HepG2 (cell line): ENCODE measurements around the gene RPS10. TPM values are rescaled to one million over a fixed set of nuclear protein-coding genes. Genes with fewer than 3 reads are reported as not detected.
A peak's percentile ranks its signal among the peaks of the same experiment; 100 is the strongest.

Source experiments
- AKNA ChIP-seq: sonication (generic); formaldehyde crosslinking; IDR thresholded peaks from 2 replicates; pipeline ENCODE4 v1.4.0; 2020; ENCODE audit warnings: missing genetic modification reagents, borderline replicate concordance
- ATF4 ChIP-seq, 2 experiments: fragments of 450-650 bp in 1 of 2; sonication (generic) in 1 of 2; formaldehyde crosslinking; IDR thresholded peaks; 2 replicates each; pipeline versions ENCODE4 v1.5.0 to v1.8.0; 2020 to 2022; ENCODE audit warnings: mild to moderate bottlenecking in 1 of 2, missing genetic modification reagents in 1 of 2
- ATF7-NPFF ChIP-seq: sonication (generic); formaldehyde crosslinking; IDR thresholded peaks from 2 replicates; pipeline ENCODE4 v1.8.1; 2023; ENCODE audit warnings: mild to moderate bottlenecking, low read depth, missing genetic modification reagents, moderate library complexity
- BRD4 ChIP-seq: sonication (generic); formaldehyde crosslinking; IDR thresholded peaks from 2 replicates; pipeline ENCODE4 v1.4.0; 2020; ENCODE audit warnings: missing genetic modification reagents
- CEBPG ChIP-seq: IDR thresholded peaks from 2 replicates; pipeline ENCODE4 v1.6.1; 2016
- CENPBD1 ChIP-seq: sonication (generic); formaldehyde crosslinking; IDR thresholded peaks from 2 replicates; pipeline ENCODE4 v1.8.0; 2022; ENCODE audit warnings: missing genetic modification reagents, low read depth, mild to moderate bottlenecking, borderline replicate concordance
- CTCF ChIP-seq: sonication (generic); formaldehyde crosslinking; IDR thresholded peaks from 2 replicates; pipeline ENCODE4 v1.5.0; 2020; ENCODE audit warnings: mild to moderate bottlenecking, missing genetic modification reagents, moderate library complexity
- GLI4 ChIP-seq: sonication (generic); formaldehyde crosslinking; IDR thresholded peaks from 2 replicates; pipeline ENCODE4 v1.5.1; 2020; ENCODE audit warnings: missing genetic modification reagents, mild to moderate bottlenecking, moderate library complexity, borderline replicate concordance
- GTF2F1 ChIP-seq: fragments of 150-350 bp; IDR thresholded peaks from 2 replicates; pipeline ENCODE4 v1.6.1; 2014; ENCODE audit warnings: low read length
- HNRNPH1 ChIP-seq: fragments of 200-400 bp; formaldehyde crosslinking; optimal IDR thresholded peaks from 2 replicates; pipeline ENCODE3; 2017; ENCODE audit warnings: mild to moderate bottlenecking, low read depth, low read length
- NR0B2 ChIP-seq: sonication (generic); formaldehyde crosslinking; IDR thresholded peaks from 2 replicates; pipeline ENCODE4 v1.4.0; 2020; ENCODE audit warnings: mild to moderate bottlenecking, missing genetic modification reagents
- SOX6 ChIP-seq, 2 experiments: fragments of 450-650 bp in 1 of 2; sonication (generic) in 1 of 2; formaldehyde crosslinking in 1 of 2; IDR thresholded peaks; 2 replicates each; pipeline versions ENCODE4 v1.4.0 to v1.6.1; 2017 to 2020; ENCODE audit warnings: antibody characterized with exemption in 1 of 2, mild to moderate bottlenecking in 1 of 2, missing genetic modification reagents in 1 of 2
- SP4 ChIP-seq: sonication (generic); formaldehyde crosslinking; IDR thresholded peaks from 2 replicates; pipeline ENCODE4 v1.8.1; 2023; ENCODE audit warnings: mild to moderate bottlenecking, missing genetic modification reagents
- SYNCRIP ChIP-seq: fragments of 200-400 bp; formaldehyde crosslinking; IDR thresholded peaks from 2 replicates; pipeline ENCODE4 v1.6.1; 2018; ENCODE audit warnings: mild to moderate bottlenecking, low read depth, low read length; ENCODE audit not compliant: insufficient read depth
- ZNF891 ChIP-seq: sonication (generic); formaldehyde crosslinking; IDR thresholded peaks from 2 replicates; pipeline ENCODE4 v1.5.0; 2020; ENCODE audit warnings: mild to moderate bottlenecking, missing genetic modification reagents
- ZSCAN20 ChIP-seq: sonication (generic); formaldehyde crosslinking; IDR thresholded peaks from 2 replicates; pipeline ENCODE4 v1.4.0; 2020; ENCODE audit warnings: missing genetic modification reagents, mild to moderate bottlenecking, borderline replicate concordance
- ZSCAN9 ChIP-seq: IDR thresholded peaks from 2 replicates; pipeline ENCODE4 v1.6.1; 2016; ENCODE audit warnings: borderline replicate concordance
- polyA plus RNA-seq, 8 experiments: library from polyadenylated mRNA; depleted of rRNA in 3 of 8; stranded (reverse) in 7 of 8; unstranded in 1 of 8; fragments of >200 nt; fragmentation: Illumina TruSeq in 4 of 8; extraction: Trizol in 4 of 8; gene quantifications; 2 replicates each; pipeline versions ENCODE4 v1.2.1 to v1.2.3, GENCODE V29; 2011 to 2016; ENCODE audit warnings: low read depth in 4 of 8, missing spikeins in 1 of 8, mixed read lengths in 1 of 8; ENCODE audit not compliant: insufficient read depth in 1 of 8
- total RNA-seq, 5 experiments: library from RNA; depleted of rRNA; stranded (reverse); fragments of >200 nt; fragmentation: Illumina TruSeq; extraction: Trizol; gene quantifications; 2 replicates each; pipeline ENCODE4 v1.2.3, GENCODE V29; 2016; ENCODE audit warnings: low read depth in 1 of 5

RPS10 gene
- total and polyA plus RNA-seq, 2 of the 13 experiments (the other 11 are each of a cell fraction or from before 2014, with no cell fraction given): 2,909 to 4,648 TPM

GRCh38 chr6:34457742-34458735 is 32.2 kb upstream of the RPS10 start (continued):
- TF ChIP-seq HNRNPH1: no peak
- no peak; the same call in 1 of the 2 replicates for TF ChIP-seq SP4 (CRISPR knock-in tag)
- TF ChIP-seq ATF7-NPFF (CRISPR knock-in tag): no peak
- 0 out of 2 replicates have a peak, but pooled peaks have one; percentile 65 for TF ChIP-seq ZNF891 (CRISPR knock-in tag)
- no peak; the same call in 1 of the 2 replicates for TF ChIP-seq ZSCAN9 (CRISPR knock-in tag)
- 0 out of 2 replicates have a peak, but pooled peaks have one; percentile 56 for TF ChIP-seq NR0B2 (CRISPR knock-in tag)
- TF ChIP-seq GTF2F1: no peak
- no peak for TF ChIP-seq SYNCRIP
- peak; percentile 32; the same call in 1 of the 2 replicates for TF ChIP-seq CTCF (CRISPR knock-in tag)
- no peak for TF ChIP-seq ZSCAN20 (CRISPR knock-in tag)
- no peak for TF ChIP-seq SOX6 (IDR thresholded peaks at IDR 0.05)
- 0 out of 2 replicates have a peak, but pooled peaks have one; percentile 5 for TF ChIP-seq SOX6 (CRISPR knock-in tag; IDR thresholded peaks at IDR 0.05)
- TF ChIP-seq CEBPG (CRISPR knock-in tag): peak; percentile 48; the same call in 1 of the 2 replicates
- no peak for TF ChIP-seq BRD4
- TF ChIP-seq ATF4 (CRISPR knock-in tag; IDR thresholded peaks at IDR 0.05): no peak
- TF ChIP-seq CENPBD1 (CRISPR knock-in tag): no peak
- no peak; the same call in 1 of the 2 replicates for TF ChIP-seq GLI4
- no peak for TF ChIP-seq AKNA
